Upper lobe of left lung (tissue), 6 donors: ENCODE measurements around the gene KCNMA1. TPM values are rescaled to one million over a fixed set of nuclear protein-coding genes. Genes with fewer than 3 reads are reported as not detected.
"Not testable (repeated sequence)": the region's sequence is repeated elsewhere in the genome, so short reads cannot be mapped to it uniquely, and the experiment has no call there.

Source experiments
- ATAC-seq, 2 donors: fragments of 200-7000 bp; cut with Tn5 transposase; one replicate each; pipeline ENCODE4 v1.9.1; 2022; ENCODE audit warnings: mild to moderate bottlenecking in 2 of 2, moderate library complexity in 2 of 2; ENCODE audit not compliant: low FRiP score in 2 of 2
- DNase-seq, 2 donors: peaks; one replicate each; pipeline ENCODE4 v3.0.0-alpha.2; 2019 to 2020
- H3K27ac ChIP-seq, 4 donors: fragments of 200-600 bp; sonication (generic); one replicate each; pipeline ENCODE4 v1.5.1; 2016 to 2019
- H3K27me3 ChIP-seq, 4 donors: fragments of 200-600 bp; sonication (generic); one replicate each; pipeline ENCODE4 v1.5.1; 2017 to 2019
- H3K36me3 ChIP-seq, 4 donors: fragments of 200-600 bp; sonication (generic); one replicate each; pipeline ENCODE4 v1.5.1; 2016 to 2019
- H3K4me1 ChIP-seq, 4 donors: fragments of 200-600 bp; sonication (generic); one replicate each; pipeline ENCODE4 v1.5.1; 2018 to 2019
- H3K4me3 ChIP-seq, 4 donors: fragments of 200-600 bp; sonication (generic); one replicate each; pipeline ENCODE4 v1.5.1; 2017 to 2019; ENCODE audit warnings: mild to moderate bottlenecking in 2 of 4, moderate library complexity in 1 of 4
- H3K9me3 ChIP-seq, 4 donors: fragments of 200-600 bp; sonication (generic); one replicate each; pipeline ENCODE4 v1.5.1; 2018 to 2019
- EP300 ChIP-seq, 4 donors: sonication (generic); formaldehyde crosslinking; IDR thresholded peaks; one replicate each; pipeline ENCODE4 v1.5.1; 2017; ENCODE audit warnings: antibody characterized with exemption in 4 of 4, control low read depth in 2 of 4
- POLR2A ChIP-seq, 4 donors: fragments of 450-650 bp; IDR thresholded peaks; one replicate each; pipeline ENCODE4 v1.5.1; 2016 to 2017; ENCODE audit warnings: antibody characterized with exemption in 4 of 4, mild to moderate bottlenecking in 2 of 4
- POLR2AphosphoS5 ChIP-seq, 2 donors: sonication (generic); formaldehyde crosslinking; IDR thresholded peaks; one replicate each; pipeline ENCODE4 v1.5.1; 2017; ENCODE audit warnings: antibody characterized with exemption in 2 of 2
- WGBS, 2 donors: methylation state at CpG; one replicate each; pipeline ENCODE4 v1.1.5; 2017 to 2018; 5-methylcytosine and 5-hydroxymethylcytosine counted together
- total RNA-seq, 6 donors: library from RNA; depleted of rRNA in 4 of 6; stranded (reverse); fragments of >200 nt in 4 of 6; gene quantifications; one replicate each; pipeline versions ENCODE4 v1.1.0 to v1.2.1, GENCODE V29; 2016 to 2021
- TF ChIP-seq, protein P1 (sequence below), 6 experiments: fragments of 450-650 bp in 4 of 6; fragments of 200-600 bp in 2 of 6; sonication (generic) in 2 of 6; IDR thresholded peaks; one replicate each; pipeline ENCODE4 v1.5.1; 2016 to 2019; ENCODE audit warnings: antibody characterized with exemption in 6 of 6
- donor health status: DM: no; HTN: no; CAD: no; lungs with moderate emphysema.
- donor health status: DM: no; HTN: yes; CAD: no; lungs with severe emphysema.

The KCNMA1 gene
- total RNA-seq, 6 donors from 2014 or later = 5.8 to 107 (median 22.0) TPM

DNA sequence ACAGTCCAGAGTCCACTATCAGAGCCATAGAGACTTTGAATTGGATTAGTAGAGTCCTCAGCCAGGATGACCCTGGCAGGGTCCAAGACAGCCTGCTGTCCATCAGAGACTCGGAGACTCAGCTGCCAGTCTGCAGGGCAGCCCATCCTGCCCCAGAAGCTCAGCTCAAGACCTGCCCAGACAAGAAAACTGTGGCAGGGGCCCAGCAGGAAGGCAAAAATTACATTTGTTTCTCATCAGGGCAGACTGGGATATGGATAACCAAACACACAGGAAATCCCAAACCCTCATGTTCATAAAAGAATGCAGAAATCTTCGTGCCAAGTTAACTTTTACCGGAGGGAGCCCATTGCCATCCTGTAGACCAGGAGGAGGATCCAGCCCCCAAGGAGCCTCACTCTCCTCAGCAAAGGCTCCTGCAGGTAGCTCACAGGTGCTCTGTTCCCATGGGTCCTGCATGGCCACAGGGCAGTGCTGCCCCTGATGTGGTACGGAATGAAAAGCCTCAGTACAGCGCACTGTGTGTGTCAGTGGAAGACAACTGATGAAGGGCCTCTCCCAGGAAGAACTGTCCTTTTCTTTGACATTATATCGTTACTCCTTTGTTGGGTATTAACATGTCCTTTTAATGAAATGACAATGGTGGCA lies 222.2 kb downstream of the KCNMA1 start:
- DNase-seq (no peak), ATAC-seq (no peak)
- TF ChIP-seq EP300 (IDR thresholded peaks at IDR 0.05) (no peak), POLR2A (IDR thresholded peaks at IDR 0.05) (no peak), POLR2AphosphoS5 (IDR thresholded peaks at IDR 0.05) (no peak)
- TF ChIP-seq, protein P1, sequence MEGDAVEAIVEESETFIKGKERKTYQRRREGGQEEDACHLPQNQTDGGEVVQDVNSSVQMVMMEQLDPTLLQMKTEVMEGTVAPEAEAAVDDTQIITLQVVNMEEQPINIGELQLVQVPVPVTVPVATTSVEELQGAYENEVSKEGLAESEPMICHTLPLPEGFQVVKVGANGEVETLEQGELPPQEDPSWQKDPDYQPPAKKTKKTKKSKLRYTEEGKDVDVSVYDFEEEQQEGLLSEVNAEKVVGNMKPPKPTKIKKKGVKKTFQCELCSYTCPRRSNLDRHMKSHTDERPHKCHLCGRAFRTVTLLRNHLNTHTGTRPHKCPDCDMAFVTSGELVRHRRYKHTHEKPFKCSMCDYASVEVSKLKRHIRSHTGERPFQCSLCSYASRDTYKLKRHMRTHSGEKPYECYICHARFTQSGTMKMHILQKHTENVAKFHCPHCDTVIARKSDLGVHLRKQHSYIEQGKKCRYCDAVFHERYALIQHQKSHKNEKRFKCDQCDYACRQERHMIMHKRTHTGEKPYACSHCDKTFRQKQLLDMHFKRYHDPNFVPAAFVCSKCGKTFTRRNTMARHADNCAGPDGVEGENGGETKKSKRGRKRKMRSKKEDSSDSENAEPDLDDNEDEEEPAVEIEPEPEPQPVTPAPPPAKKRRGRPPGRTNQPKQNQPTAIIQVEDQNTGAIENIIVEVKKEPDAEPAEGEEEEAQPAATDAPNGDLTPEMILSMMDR (IDR thresholded peaks at IDR 0.05) = no peak
- H3K36me3 ChIP-seq = no peaks in the 10 kb centered on the region
- no peaks in the 10 kb centered on the region for H3K9me3 ChIP-seq
- H3K27me3 ChIP-seq = no peaks in the 10 kb centered on the region
- H3K4me1 ChIP-seq = peaks cover 0 to 5% (median 2%) of the 10 kb centered on the region in 4 donors
- no peak overlapping the region for H3K27ac ChIP-seq
- H3K4me3 ChIP-seq = no peak overlapping the region
- 74 to 78% methylated on average over 6 of the region's 6 CpGs for WGBS, 2 donors

DNA sequence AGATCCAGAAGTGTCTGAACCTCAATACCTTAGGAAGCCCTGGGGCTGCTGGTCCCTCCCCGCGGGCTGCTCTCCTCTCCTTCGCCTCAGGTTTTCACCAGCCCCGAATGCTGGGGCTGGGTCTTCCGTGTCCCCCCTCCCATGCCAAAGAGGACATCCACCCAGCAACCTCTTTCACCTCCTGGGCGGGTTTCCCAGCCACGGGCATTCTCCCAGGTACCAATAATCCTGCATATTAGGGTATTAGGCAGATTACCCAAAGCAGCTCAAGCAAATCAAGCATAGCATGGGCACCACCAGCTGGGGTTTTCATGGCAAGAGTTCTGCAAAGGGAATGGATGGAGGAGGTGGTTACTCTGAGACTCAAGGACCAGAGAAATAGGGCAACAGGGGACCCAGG lies 224.4 kb downstream of the KCNMA1 start:
- no peaks in the 10 kb centered on the region for H3K9me3 ChIP-seq
- TF ChIP-seq POLR2A (IDR thresholded peaks at IDR 0.05) (no peak), EP300 (IDR thresholded peaks at IDR 0.05) (no peak), POLR2AphosphoS5 (IDR thresholded peaks at IDR 0.05) (no peak)
- TF ChIP-seq, protein P1 (IDR thresholded peaks at IDR 0.05) = no peak
- H3K4me1 ChIP-seq = peaks cover 0 to 14% (median 10%) of the 10 kb centered on the region in 4 donors
- no peak for ATAC-seq
- no peaks in the 10 kb centered on the region for H3K36me3 ChIP-seq
- WGBS, 2 donors = 80 to 87% methylated on average over 7 of the region's 7 CpGs
- no peak overlapping the region for H3K4me3 ChIP-seq
- H3K27me3 ChIP-seq = no peaks in the 10 kb centered on the region
- no peak overlapping the region for H3K27ac ChIP-seq
- DNase-seq = no peak

DNA sequence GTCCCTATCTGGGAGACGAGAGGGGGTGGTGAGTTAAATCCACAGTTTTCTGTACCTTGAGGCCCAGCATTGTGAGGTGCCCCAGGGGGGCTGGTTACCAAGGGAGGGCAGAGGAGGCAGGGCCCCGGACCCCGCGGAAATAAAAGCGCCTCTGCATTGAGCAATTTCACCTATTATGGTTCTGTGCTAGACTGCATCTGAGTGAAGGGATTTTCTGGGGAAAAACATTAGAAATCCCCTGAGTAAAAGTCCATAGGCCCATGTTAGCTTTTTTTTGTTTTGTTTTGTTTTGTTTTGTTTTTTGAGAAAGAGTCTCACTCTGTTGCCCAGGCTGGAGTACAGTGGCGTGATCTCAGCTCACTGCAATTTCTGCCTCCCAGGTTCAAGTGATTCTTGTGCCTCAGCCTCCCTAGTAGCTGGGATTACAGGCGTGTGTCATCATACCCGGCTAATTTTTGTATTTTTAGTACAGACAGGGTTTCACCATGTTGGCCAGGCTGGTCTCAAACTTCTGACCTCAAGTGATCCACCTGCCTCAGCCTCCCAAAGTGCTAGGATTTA lies 225.0 kb downstream of the KCNMA1 start:
- not testable (repeated sequence) for H3K9me3 ChIP-seq, H3K27me3 ChIP-seq, DNase-seq, H3K27ac ChIP-seq, H3K4me3 ChIP-seq, ATAC-seq, H3K36me3 ChIP-seq
- WGBS, 2 donors = 85 to 88% methylated on average over 7 to 8 of the region's 8 CpGs
- peaks cover 0 to 14% (median 10%) of the 10 kb centered on the region in 4 donors for H3K4me1 ChIP-seq

DNA sequence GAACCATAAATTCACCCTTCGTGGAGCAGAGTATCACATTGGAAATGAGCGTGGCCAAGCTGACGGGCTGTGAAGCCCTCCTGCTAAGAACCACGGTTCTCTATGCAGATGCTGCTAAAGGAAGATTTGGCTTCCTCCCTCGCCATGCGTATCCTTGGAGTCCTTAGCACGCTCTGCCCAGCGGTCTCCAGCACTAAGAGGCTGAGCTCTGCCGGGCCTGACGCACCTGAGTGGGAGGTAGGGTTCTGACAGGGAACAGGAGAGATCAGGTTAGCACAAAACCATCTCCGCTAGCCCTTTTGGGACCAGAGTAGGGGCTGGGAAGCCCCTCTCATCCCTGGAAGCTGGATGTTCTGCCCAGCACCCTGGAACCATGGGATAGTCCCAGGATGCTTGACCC lies 225.8 kb downstream of the KCNMA1 start:
- no peak for TF ChIP-seq POLR2A (IDR thresholded peaks at IDR 0.05)
- no peak for TF ChIP-seq POLR2AphosphoS5 (IDR thresholded peaks at IDR 0.05)
- TF ChIP-seq EP300 (IDR thresholded peaks at IDR 0.05) = no peak
- TF ChIP-seq, protein P1 (IDR thresholded peaks at IDR 0.05) = no peak
- no peaks in the 10 kb centered on the region for H3K36me3 ChIP-seq
- DNase-seq = no peak
- no peak overlapping the region for H3K27ac ChIP-seq
- no peak overlapping the region for H3K4me3 ChIP-seq
- no peak for ATAC-seq
- peaks cover 0 to 14% (median 10%) of the 10 kb centered on the region in 4 donors for H3K4me1 ChIP-seq
- H3K27me3 ChIP-seq = no peaks in the 10 kb centered on the region
- 73 to 89% methylated on average over 3 to 11 of the region's 11 CpGs for WGBS, 2 donors
- no peaks in the 10 kb centered on the region for H3K9me3 ChIP-seq

DNA sequence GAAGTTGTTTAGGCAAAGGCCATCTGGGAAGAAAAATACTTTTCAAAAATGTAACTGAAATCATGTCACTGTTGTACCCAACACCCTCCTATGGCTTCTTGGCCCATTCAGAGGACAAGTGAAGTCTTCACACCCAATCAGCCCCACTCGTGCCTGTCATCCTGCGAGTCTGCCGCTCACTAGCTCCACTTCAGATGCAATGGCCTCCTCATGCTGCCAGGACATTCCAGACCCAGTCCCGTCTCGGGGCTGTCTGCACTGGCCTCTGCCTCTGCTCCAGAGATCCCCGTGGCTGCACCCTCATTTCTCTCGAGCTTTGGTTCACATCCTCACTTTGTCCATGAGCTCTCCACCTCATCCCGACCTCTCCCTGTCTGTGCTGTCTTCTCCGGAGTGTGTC lies 227.1 kb downstream of the KCNMA1 start:
- Histone ChIP-seq H3K4me3 (no peak overlapping the region), H3K27ac (no peak overlapping the region), H3K36me3 (no peaks in the 10 kb centered on the region), H3K9me3 (no peaks in the 10 kb centered on the region), H3K27me3 (no peaks in the 10 kb centered on the region), H3K4me1 (peaks cover 5 to 21% (median 17%) of the 10 kb centered on the region in 4 donors)
- no peak for TF ChIP-seq POLR2A (IDR thresholded peaks at IDR 0.05)
- TF ChIP-seq, protein P1 (IDR thresholded peaks at IDR 0.05) = no peak
- TF ChIP-seq POLR2AphosphoS5 (IDR thresholded peaks at IDR 0.05) = no peak
- no peak for TF ChIP-seq EP300 (IDR thresholded peaks at IDR 0.05)
- ATAC-seq (no peak), DNase-seq (peak in 1 of 2 donors; percentile 17)
- 42 to 49% methylated on average over 9 of the region's 9 CpGs for WGBS, 2 donors
